HG03521 (cell line): ENCODE measurements around the gene KIF13A.
"Not testable (repeated sequence)": the region's sequence is repeated elsewhere in the genome, so short reads cannot be mapped to it uniquely, and the experiment has no call there.

Source experiments
- ATAC-seq: cut with Tn5 transposase; IDR thresholded peaks from one replicate; pipeline ENCODE4 v1.9.1; 2021; ENCODE audit warnings: mild to moderate bottlenecking, moderate library complexity; ENCODE audit not compliant: unreplicated experiment

KIF13A gene

DNA sequence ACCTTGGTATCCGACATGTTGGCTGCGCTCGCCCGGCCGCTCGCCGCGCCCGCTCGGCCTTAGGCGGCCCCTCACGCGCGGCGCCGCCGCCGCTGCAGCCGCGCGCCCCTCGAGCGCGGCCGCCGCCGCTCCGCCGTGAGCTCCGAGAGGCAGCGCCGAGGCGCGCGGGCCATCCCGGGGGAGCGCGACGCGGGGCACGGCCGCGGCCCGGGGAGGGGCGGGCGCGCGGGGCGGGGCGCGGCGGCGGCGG, at the start of gene KIF13A:
TSS of gene KIF13A (minus strand) at position 189 of the 250 bp plus-strand sequence. CDS start at position 17, 172 bp downstream.
- ATAC-seq = no peak

DNA sequence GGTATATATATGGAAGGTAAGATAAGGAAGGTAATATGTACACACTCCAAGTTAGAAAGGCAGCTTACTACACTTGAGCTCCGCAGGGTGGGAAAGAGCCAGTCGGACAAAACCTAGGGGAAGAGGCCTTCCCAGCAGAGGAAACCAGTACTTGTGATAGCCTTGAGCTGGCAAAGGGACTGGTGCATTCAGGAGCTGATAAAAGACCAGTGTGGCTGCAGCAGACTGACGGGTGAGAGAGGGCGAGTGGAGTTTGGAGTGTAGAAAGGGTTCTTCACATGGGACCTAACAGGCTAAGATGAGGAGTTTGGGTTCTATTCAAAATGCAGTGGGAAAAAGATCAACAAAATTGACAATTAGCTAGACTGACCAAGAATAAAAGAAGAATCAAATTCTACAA, 49.3 kb upstream of the KIF13A start:
- no peak for ATAC-seq

DNA sequence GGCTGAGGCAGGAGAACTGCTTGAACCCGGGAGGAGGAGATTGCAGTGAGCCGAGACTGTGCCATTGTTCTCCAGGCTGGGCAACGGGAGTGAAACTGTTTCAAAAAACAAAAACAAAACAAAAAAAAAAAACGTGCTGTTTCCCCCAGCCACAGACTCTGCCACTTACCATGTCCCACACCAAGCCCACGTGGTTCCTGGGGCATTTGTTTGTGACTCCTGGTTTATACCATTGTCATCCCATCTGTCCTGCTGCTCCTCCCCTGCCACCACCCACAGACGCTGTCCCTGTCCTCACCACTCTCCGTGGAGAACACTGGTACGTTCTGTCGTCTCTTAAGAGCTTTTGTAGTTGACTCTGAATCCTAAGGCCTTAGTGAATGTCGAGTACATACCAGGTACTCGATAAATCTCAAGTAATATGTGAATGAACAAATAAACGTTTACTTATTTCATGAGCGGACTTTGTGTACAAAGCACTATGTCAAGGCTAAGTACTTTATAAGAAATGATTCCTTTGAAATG, 48.0 kb upstream of the KIF13A start:
- no peak for ATAC-seq

DNA sequence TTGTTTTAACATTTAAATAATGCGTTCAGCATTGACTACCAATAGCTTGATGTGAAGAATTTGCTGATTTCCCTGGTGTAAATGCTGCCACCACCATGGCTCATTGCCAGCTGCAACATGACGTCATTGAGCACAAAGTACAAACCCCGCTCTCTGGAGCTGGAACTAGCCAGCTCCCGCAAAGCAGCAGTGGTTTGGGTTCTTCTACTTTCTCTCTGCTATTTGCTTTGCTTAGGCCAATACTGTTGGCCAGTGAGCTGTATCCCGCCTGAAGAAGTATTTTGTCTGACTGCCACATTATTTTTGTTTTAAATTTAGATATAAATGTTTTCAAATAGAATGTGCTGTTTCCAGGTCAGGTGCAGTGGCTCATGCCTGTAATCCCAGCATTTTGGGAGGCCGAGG, 47.4 kb upstream of the KIF13A start:
- no peak for ATAC-seq

DNA sequence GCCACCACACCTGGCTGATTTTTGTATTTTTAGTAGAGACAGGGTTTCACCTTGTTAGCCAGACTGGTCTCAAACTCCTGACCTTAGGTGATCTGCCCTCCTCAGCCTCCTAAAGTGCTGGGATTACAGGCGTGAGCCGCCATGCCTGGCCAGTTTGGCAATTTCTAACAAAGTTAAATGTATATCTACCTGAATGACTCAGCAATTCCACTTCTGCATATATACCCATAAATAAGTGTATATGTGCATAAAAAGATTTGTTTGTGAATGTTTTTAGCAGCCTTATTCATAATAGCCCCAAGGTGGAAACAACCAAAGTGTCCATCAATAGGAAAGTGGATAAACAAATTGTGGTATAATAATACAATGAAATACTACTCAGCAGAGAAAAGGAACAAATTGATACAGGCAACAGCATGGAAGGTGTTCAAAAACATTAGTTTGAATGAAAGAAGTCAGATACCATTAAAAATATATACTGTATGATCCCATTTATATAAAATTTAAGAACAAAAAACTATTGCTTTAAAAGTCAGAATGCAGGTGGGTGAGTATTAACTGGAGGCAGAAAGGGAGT, 44.3 kb upstream of the KIF13A start:
- no peak for ATAC-seq

DNA sequence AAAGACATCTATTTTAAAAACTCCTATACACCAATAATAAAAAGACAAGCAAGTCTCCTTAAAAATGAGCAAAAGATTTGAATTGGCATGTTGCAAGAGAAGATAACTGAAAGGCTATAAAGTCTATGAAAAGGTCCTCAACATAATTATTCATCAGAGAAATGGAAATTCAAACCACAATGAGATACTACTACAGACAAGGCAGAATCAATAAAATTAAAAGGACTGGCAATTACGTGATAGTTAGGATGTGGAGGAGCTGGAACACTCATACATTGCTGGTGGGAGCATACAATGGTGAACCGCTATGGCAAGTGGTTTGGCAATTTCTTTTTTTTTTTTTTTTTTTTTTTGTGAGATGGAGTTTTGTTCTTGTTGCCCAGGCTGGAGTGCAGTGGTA, 43.8 kb upstream of the KIF13A start:
- ATAC-seq = no peak

DNA sequence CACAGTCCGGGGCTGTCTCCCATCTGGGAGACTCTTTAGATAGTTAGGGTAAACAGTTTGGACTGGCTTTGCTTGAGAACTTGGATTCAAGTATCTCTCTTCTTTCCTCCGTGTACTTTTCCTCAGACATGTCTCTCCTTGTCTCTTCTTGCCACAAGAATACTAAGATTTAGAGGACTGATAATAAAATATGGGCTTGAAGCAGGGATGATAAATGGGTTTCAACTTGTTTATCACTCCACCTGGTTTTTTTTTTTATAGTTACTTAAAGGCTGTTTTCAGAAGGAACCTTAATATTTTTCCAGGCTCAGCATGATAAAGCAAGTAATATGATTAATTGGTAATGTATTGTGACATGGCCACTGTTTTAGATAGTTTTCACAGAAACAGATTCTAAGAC, 40.9 kb upstream of the KIF13A start:
- ATAC-seq = no peak

DNA sequence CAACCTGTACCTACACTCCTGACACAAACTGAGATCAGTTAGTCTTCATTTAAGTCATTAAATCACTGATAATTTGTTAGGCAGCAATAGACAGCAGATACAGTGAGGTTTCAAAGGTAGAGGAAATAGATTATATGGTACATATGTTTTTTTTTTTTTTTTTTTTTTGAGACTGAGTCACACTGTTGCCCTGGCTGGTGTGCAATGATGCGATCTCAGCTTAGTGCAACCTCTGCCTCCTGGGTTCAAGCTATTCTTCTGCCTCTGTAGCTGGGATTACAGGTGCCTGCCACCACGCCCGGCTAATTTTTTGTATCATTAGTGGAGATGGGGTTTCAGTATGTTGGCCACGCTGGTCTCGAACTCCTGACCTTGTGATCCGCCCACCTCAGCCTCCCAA, 38.2 kb upstream of the KIF13A start:
- ATAC-seq = no peak

DNA sequence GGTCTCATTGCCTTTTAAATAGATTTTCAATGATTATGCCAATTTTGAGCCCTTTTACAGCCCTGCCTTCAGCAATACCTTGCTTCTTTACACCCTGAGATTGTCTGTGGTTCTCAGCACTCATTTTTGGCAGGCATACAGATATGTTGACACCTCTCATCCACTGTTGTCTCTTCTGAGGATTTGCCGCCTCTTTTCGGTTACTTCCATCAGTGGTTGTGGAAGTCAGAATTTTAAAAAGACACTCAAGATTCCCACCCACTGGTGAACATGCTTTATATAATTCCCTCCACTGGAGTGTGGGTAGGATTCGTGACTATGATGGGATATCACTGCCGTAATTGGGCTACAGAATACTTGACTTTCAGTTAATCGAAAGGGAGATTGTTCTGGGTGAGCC, 37.4 kb upstream of the KIF13A start:
- no peak for ATAC-seq

DNA sequence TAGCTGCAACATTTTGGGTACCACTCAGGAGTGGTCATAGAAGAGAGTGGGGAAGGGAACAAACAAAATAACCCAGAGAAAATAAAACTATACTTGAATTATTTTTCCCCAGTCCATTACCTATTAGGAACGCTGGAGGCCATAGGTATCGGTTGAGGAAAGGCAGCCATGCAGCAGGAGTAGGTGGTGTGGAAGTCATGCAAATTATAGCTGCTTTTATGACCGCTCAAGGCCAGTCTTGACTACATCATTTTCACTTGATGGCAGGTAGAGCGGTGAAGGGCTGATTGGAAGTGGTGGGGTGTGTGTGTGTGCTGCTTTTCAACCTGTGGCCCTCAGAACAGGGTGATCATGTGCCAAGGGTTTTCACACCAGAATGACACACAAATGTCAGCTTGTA, 36.5 kb upstream of the KIF13A start:
- no peak for ATAC-seq

DNA sequence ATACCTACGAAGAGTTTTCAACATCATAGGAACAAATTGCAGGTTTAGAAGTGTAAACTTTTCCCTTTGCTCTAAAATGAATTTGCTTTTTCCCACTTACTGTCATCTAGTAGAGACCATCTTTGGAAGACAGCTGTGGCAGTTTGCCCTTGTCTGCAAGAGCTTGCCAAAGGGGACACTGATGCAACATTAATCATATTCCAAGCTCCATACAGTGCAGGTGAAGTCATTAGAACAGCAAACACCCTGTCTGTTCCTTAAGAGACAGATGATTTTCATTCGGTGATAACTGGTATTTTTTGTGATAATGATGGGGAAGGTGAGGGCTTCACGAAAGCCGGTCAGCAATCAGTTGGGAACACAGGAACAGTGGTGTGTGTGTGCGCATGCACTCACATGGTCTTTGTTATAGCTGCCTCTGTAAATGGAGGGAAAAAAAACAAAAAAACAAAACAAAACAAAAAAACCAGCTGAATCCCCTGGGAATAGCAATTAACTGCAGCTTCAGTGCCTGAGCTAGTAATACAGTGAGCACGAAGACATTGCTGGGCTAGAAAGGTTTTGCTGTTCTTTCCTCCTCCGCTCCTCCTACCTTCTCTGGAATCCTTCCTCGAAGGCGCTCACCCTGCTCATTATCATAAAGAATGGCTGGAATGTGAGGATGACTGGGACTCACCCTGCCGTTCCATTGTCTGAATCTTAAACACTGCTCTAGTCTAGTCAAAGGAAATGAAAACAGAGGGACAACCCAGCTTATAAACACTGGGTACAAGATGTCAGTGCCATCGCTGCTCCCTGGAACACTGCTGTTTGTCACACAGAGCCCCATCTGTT, 35.2 kb upstream of the KIF13A start:
- ATAC-seq = no peak

DNA sequence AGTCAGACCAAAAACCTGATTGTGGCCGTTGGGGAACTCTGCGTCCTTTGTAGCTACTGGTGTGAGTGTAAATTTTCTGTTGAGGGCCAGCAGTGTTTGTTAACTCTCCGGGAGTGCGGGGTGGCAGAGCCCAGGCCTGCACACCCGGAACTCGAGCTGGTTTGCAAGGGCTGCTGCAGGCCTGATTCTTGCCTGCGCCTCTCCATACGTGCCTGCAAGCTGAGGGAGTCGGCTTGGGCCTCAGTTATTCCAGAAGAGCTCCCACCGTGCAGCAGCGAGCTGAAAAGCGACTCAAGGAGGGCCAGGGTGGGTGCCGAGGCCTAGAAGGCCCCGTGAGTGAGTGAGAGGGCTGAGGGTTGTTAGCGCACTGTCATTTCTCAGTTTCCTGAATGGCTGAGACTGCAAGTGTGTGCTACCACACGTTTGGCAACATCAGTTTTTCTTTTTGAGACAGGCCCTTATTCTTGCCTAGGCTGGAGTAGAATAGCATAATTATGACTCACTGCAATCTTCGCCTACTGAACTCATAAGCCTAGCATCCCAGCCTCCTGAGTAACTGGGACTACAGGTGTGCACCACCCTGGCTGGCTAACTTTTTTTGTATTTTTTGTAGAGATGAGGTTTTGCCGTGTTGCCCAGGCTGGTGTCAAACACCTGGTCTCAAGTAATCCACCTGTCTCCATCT, 33.9 kb upstream of the KIF13A start:
- ATAC-seq = no peak

DNA sequence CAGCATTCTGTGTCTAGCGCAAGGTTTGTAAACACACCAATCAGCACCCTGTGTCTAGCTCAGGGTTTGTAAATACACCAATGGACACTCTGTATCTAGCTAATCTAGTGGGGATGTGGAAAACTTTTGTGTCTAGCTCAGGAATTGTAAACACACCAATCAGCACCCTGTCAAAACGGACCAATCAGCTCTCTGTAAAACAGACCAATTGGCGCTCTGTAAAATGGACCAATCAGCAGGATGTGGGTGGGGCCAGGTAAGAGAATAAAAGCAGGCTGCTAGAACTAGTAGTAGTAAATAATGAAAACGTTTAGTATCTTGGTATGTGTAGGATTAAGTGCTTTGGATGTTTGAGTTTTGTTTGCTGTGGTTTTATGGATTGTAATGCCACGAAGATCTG, 33.1 kb upstream of the KIF13A start:
- not testable (repeated sequence) for ATAC-seq

DNA sequence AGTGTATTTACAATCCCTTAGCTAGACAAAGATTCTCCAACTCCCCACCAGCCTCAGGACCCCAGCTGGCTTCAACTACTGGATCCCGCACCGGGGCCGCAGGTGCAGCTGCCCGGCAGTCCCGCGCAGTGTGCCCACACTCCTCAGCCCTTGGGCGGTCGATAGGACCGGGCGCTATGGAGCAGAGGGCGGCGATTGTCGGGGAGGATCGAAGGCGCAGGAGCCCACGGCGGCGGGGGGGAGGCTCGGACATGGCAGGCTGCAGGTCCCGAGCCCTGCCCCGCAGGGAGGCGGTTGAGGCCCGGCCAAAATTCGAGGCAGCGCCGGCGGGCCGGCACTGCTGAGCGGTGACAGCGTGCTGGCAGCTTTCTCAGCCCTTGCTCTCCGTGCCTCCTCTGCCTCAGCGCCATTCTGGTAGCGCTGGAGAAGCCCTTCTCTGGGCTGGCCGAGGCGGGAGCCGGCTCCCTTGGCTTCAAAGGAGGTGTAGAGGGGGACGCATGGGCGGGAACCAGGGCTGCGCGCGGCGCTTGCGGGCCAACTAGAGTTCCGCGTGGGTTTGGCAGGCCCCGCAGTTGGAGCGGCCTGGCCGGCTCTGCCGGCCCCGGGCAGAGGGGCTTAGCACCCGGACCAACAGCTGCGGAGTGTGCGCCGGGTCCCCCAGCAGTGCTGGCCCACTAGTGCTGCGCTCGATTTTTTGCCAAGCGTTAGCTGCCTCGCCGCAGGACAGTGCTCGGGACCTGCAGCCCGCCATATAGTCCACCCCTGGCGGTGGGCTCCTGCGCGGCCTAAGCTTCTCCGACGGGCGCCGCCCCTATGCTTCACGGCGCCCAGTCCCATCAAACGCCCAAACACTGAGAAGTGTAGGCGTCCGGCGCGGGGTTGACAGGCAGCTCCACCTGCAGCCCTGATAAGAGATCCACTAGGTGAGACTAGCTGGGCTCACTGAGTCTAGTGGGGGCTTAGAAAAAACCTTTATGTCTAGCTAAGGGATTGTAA, 32.4 kb upstream of the KIF13A start:
- ATAC-seq = no peak

DNA sequence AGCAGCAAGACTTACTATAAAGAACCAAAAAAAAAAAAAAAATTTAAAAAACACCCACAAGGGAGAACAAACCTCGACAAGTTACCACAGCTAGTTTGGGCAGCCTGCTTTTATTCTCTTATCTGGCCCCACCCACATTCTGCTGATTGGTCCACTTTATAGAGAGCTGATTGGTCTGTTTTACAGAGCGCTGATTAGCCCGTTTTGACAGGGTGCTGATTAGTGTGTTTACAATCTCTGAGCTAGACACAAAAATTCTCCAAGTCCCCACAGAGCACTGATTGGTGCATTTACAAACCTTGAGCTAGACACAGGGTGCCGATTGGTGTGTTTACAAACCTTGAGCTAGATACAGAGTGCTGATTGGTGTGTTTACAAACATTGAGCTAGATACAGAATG, 31.7 kb upstream of the KIF13A start:
- not testable (repeated sequence) for ATAC-seq

DNA sequence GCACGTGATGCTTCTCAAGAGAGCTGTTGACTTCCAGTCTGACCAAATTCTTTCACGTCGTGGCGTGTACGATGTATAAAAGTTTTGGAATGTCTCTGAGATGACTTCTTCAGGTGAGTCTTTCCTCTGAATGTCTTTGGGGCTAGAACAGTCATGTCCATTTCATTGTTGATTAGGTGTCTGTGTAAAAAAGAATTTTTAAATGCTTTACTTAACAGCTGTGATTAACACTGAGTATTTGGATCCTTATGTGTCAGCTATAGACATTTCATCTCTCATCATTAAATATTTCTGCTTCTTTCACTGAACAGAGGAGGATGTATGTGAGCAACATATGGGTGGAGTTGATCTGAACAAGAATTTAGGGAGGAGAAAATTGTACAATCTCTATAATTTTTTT, 29.3 kb upstream of the KIF13A start:
- no peak for ATAC-seq

DNA sequence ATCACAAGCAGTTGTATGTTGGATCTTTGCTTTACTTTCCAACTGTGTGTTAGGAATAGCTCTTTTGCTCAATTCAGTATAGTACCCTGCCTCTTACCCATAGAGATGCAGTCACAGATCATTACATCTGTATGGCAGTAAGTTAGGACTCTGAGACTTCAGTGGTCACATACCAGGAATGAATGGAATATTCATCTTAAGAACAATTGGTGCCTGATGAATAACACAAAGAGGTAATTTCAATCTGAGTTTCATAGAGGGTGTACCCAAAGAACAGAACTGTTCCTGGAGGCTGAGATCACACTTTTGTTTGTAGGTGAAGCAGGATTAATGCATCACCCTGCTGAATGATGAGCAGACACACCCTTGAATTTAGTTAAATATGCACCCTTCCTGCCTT, 28.7 kb upstream of the KIF13A start:
- ATAC-seq = no peak

DNA sequence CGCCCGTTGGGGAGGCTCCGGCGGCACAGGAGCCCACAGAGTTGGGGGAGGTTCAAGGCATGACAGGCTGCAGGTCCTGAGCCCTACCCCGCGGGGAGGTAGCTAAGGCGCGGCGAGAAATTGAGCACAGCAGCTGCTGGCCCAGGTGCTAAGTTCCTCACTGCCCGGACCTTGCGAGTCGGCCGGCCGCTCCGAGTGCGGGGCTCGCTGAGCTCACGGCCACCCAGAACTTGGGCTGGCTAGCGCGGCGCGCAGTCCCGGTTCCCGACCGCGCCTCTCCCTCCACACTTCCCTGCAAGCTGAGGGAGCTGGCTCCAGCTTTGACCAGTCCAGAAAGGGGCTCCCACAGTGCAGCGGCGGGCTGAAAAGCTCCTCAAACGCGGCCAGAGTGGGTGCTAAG, 23.9 kb upstream of the KIF13A start:
- ATAC-seq = no peak

DNA sequence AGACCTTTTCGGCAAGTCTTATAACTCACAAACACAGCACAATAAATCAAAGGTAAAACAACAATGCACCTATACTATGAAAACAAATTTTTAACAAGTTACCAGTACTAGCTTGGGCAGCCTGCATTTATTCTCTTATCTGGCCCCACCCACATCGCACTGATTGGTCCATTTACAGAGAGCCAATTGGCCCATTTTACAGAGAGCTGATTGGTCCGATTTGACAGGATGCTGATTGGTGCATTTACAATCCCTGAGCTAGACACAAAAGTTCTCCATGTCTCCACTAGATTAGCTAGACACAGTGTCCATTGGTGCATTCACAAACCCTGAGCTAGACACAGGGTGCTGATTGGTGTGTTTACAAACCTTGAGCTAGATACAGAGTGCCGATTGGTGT, 23.1 kb upstream of the KIF13A start:
- ATAC-seq = not testable (repeated sequence)

DNA sequence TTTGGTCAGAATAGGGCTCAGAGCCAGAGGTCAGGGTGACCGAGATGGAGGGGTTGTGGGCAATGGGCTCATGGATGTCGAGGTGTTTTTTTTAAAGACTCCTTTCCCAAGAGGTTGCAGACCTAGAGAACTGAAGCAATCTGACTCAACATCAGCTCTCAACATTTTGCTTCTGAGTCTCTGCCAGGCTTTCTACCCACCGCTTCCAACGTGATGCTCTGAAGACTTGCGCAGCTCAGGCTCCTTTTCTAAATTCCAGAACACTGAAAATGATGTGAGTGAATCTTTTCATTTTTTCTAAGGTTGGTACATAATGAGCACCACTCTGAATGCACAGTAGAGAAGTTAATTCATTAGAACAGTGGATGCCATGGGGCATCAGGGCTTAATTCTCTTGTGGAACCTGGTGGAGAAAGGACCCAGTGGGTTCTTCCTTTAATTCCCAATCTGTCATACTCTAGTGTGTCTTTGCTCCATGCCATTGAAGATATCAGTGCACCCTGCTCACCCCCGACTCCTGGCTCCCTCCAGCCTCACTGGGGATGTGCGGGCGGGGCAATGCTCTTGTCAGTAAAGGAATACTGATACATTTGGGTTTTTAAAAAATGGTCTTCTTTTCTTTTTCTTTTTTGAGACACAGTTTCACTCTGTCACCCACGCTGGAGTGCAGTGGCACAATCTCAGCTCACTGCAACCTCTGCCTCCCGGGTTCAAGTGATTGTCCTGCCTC, 17.0 kb upstream of the KIF13A start:
- no peak for ATAC-seq
